Subcutaneous adipose tissue (tissue), 4 donors: ENCODE measurements around the gene RSPH4A. TPM values are rescaled to one million over a fixed set of nuclear protein-coding genes. Genes with fewer than 3 reads are reported as not detected.

ENCODE experiments used
- CTCF ChIP-seq: fragments of 450-650 bp; IDR thresholded peaks from one replicate; pipeline ENCODE4 v1.5.1; 2016; ENCODE audit warnings: low read depth, mild to moderate bottlenecking, control low read depth, antibody characterized with exemption, moderate library complexity
- total RNA-seq, 4 donors: library from RNA; depleted of rRNA; stranded (reverse); fragments of >200 nt; gene quantifications; one replicate each; pipeline ENCODE4 v1.1.0, GENCODE V29; 2016

Gene RSPH4A
- total RNA-seq, 4 donors from 2014 or later = 0.17 to 0.22 TPM; not detected in 2

GRCh38 chr6:116575227-116575626 is 41.1 kb upstream of the RSPH4A start:
- no peak for TF ChIP-seq CTCF

- no peak for TF ChIP-seq CTCF
These were observed 38.8 kb upstream of the RSPH4A start for GRCh38 chr6:116577486-116577885.

- TF ChIP-seq CTCF = no peak
These were observed 37.9 kb upstream of the RSPH4A start for GRCh38 chr6:116578335-116578734.

DNA sequence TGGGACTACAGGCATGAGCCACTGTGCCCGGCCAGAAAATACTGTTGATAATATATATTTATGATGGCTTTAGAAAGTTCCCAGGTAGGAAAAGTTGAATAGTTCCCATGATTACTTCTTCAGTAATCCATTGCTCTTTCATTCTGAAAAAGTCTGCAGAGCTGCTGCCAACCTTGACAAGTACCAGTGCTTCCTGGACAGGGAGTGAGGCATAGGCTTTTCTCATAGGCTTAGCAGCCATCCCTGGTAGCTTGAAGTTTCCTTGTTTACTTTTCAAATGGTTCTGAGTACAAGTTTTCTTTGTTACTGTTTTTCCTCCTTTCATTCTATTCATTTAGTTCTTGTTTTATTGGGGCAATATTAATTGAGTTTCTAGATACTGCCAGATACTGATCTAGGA is 37.1 kb upstream of the RSPH4A start:
- no peak for TF ChIP-seq CTCF

DNA sequence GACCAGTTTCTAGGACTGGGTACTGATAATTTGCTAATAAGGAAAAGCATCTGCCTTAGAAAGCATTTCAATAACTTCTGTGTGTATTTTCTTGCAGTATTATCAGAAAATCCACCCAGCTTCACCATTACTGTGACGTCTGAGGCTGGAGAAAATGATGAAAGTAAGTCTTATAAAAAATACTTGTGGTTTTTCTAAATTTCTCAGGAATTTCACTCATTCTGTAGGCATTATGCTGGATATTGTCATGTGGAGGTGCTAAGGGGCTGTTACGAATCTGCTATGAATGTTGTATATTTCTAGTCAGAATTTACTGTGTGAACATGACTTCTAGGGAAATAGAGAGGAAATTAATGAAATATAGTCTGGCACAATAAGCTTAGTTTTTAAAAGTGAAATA is 36.1 kb upstream of the RSPH4A start:
- TF ChIP-seq CTCF = no peak

DNA sequence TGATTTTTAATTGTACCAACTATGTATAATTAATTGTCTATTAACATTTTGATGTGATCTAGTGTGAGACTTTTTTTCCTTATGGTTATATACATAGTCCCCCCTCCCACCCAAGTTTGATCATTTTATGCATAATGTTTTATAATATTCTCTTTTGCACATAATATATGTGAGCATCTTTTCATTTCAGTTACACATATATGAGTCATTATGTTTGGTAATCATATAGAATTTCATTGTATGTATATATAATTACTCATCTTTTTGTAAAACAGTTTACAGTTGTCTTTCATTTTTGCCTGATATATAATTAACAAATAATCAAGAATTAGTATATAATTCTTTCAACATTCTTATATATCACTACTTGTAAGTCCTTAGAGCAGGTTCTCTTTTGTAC is 30.0 kb upstream of the RSPH4A start:
- TF ChIP-seq CTCF = no peak

DNA sequence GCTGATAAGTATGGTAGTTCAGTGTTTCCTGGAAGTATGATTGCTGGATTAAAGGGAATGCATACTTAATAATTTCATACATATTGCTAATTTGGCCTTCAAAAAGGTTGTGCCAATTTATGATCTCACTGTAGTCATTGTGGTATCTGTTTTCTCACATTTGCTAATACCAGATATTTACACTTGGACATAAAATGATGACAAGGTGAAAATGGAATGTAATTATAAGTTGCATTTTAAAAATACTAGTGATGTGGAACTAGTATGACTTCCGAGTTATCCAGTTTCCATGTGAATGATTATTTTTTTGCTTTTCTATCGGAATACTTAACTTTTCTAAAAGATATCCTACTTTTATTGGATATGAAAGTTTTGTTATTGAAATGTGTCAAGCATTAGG is 29.5 kb upstream of the RSPH4A start:
- TF ChIP-seq CTCF = no peak
